Occipital lobe (tissue), 1 donor: ENCODE measurements around the gene NUDT6. TPM values are rescaled to one million over a fixed set of nuclear protein-coding genes. Genes with fewer than 3 reads are reported as not detected.

Experiments
- total RNA-seq: library from RNA; depleted of rRNA; stranded (reverse); fragments of >200 nt; gene quantifications from one replicate; pipeline ENCODE4 v1.2.3, GENCODE V29; 2014

Gene NUDT6
- total RNA-seq, 1 donor from 2014 or later, result 6.4 TPM

Other genes with a start within 250 kb of the NUDT6 start
- gene BBS12, start 189.9 kb downstream of the NUDT6 start, total RNA-seq, result 19.5 TPM
- gene FGF2, start 95.8 kb downstream of the NUDT6 start, total RNA-seq, result 9.8 TPM